Transverse colon (tissue), 4 donors: ENCODE measurements around the gene RET. TPM values are rescaled to one million over a fixed set of nuclear protein-coding genes. Genes with fewer than 3 reads are reported as not detected.

ENCODE experiments used
- DNase-seq: peaks from one replicate; pipeline ENCODE4 v3.0.0-alpha.2; 2019
- H3K27ac ChIP-seq, 4 donors: fragments of 200-600 bp; sonication (generic); 2 replicates each; pipeline ENCODE4 v1.5.1; 2016 to 2018; ENCODE audit warnings: inconsistent platforms in 4 of 4
- H3K27me3 ChIP-seq: fragments of 200-600 bp; sonication (generic); 2 replicates; pipeline ENCODE4 v1.5.1; 2017; ENCODE audit warnings: inconsistent platforms
- H3K36me3 ChIP-seq, 4 donors: fragments of 200-600 bp; sonication (generic); 2 replicates each; pipeline ENCODE4 v1.5.1; 2017 to 2019; ENCODE audit warnings: inconsistent platforms in 4 of 4
- H3K4me1 ChIP-seq, 4 donors: fragments of 200-600 bp; sonication (generic); 2 replicates each; pipeline ENCODE4 v1.5.1; 2017 to 2020; ENCODE audit warnings: inconsistent platforms in 4 of 4
- H3K4me3 ChIP-seq, 4 donors: fragments of 200-600 bp; sonication (generic); 1 replicate in 1 of 4; 2 replicates in 3 of 4; pipeline versions ENCODE4 v1.5.1 to v1.6.1; 2017 to 2019; ENCODE audit warnings: inconsistent platforms in 4 of 4
- H3K9me3 ChIP-seq, 2 donors: fragments of 200-600 bp; sonication (generic); 2 replicates each; pipeline ENCODE4 v1.5.1; 2017 to 2019; ENCODE audit warnings: inconsistent platforms in 2 of 2
- CTCF ChIP-seq, 5 experiments: fragments of 200-600 bp in 3 of 5; fragments of 450-650 bp in 2 of 5; sonication (generic) in 3 of 5; IDR thresholded peaks; 1 replicate in 2 of 5; 2 replicates in 3 of 5; pipeline ENCODE4 v1.5.1; 2016 to 2017; ENCODE audit warnings: antibody characterized with exemption in 5 of 5, inconsistent platforms in 3 of 5, mild to moderate bottlenecking in 2 of 5, moderate library complexity in 1 of 5
- EP300 ChIP-seq: sonication (generic); formaldehyde crosslinking; IDR thresholded peaks from one replicate; pipeline ENCODE4 v1.6.1; 2017; ENCODE audit warnings: antibody characterized with exemption, low read depth
- POLR2A ChIP-seq: fragments of 450-650 bp; IDR thresholded peaks from one replicate; pipeline ENCODE4 v1.6.1; 2016; ENCODE audit warnings: antibody characterized with exemption, mild to moderate bottlenecking, moderate library complexity
- POLR2AphosphoS5 ChIP-seq, 3 donors: sonication (generic); formaldehyde crosslinking; IDR thresholded peaks; one replicate each; pipeline ENCODE4 v1.6.1; 2016; ENCODE audit warnings: antibody characterized with exemption in 3 of 3
- WGBS, 2 donors: methylation state at CpG; one replicate each; pipeline ENCODE4 v1.1.5; 2018; ENCODE audit warnings: low coverage in 1 of 2; 5-methylcytosine and 5-hydroxymethylcytosine counted together
- in situ Hi-C, 4 donors: fragments of 200-750 bp; cut with MboI; loops; one replicate each; pipeline versions ENCODE4 v1.15.0 to v1.15.1; 2017; ENCODE audit warnings: low sequenced_read_pairs in 3 of 4, low pct_ligation_motif_present in 1 of 4, low pct_unique_long_range_greater_than_20kb in 1 of 4
- intact Hi-C: fragments of 100-400 bp; cut with DNase I; formaldehyde crosslinking; loops from one replicate; pipeline ENCODE4 v1.15.1; 2023; ENCODE audit warnings: low total_unique reads
- total RNA-seq, 4 donors: library from RNA; depleted of rRNA; stranded (reverse); fragments of >200 nt; gene quantifications; one replicate each; pipeline ENCODE4 v1.1.0, GENCODE V29; 2016

The RET gene
- total RNA-seq, 4 donors from 2014 or later = 0.37 to 5.6 (median 1.4) TPM

- H3K27ac ChIP-seq = peak overlapping the region in 1 of 4 donors; percentile 32
- intact Hi-C loops (no loop called here), in situ Hi-C loops (no loop called here)
- peaks cover 0 to 15% (median 0%) of the 10 kb centered on the region in 4 donors for H3K36me3 ChIP-seq
- no peak for DNase-seq
- TF ChIP-seq POLR2A (no peak), CTCF (IDR thresholded peaks at IDR 0.05) (no peak), POLR2AphosphoS5 (IDR thresholded peaks at IDR 0.05) (no peak), EP300 (no peak)
- H3K4me1 ChIP-seq = peaks cover 0 to 8% (median 0%) of the 10 kb centered on the region in 4 donors
- H3K27me3 ChIP-seq = no peaks in the 10 kb centered on the region
- H3K9me3 ChIP-seq = no peaks in the 10 kb centered on the region
- H3K4me3 ChIP-seq = no peak overlapping the region
- WGBS, 2 donors = 65 to 100% methylated on average over 3 to 5 of the region's 5 CpGs
Observed at GRCh38 chr10:43172645-43173044, 95.8 kb downstream of the RET start.

- no peak overlapping the region for H3K4me3 ChIP-seq
- peaks cover 0 to 8% (median 0%) of the 10 kb centered on the region in 4 donors for H3K4me1 ChIP-seq
- in situ Hi-C loops = no loop called here
- H3K36me3 ChIP-seq = peaks cover 0 to 20% (median 2%) of the 10 kb centered on the region in 4 donors
- H3K9me3 ChIP-seq = no peaks in the 10 kb centered on the region
- WGBS, 2 donors = 93 to 100% methylated on average over 1 of the region's 1 CpG
- DNase-seq = no peak
- TF ChIP-seq POLR2AphosphoS5 (IDR thresholded peaks at IDR 0.05) = no peak
- no peaks in the 10 kb centered on the region for H3K27me3 ChIP-seq
- no peak overlapping the region for H3K27ac ChIP-seq
- intact Hi-C loops = no loop called here
Observed at GRCh38 chr10:43173120-43173519, 96.3 kb downstream of the RET start.

- Histone ChIP-seq H3K27me3 (no peaks in the 10 kb centered on the region), H3K36me3 (peaks cover 0 to 31% (median 3%) of the 10 kb centered on the region in 4 donors), H3K27ac (no peak overlapping the region), H3K4me3 (no peak overlapping the region), H3K4me1 (peaks cover 0 to 8% (median 0%) of the 10 kb centered on the region in 4 donors), H3K9me3 (no peaks in the 10 kb centered on the region)
- TF ChIP-seq POLR2A (no peak), CTCF (IDR thresholded peaks at IDR 0.05) (no peak), EP300 (no peak), POLR2AphosphoS5 (IDR thresholded peaks at IDR 0.05) (no peak)
- 61 to 64% methylated on average over 6 of the region's 6 CpGs for WGBS, 2 donors
- DNase-seq = no peak
- intact Hi-C loops (no loop called here), in situ Hi-C loops (no loop called here)
Observed at GRCh38 chr10:43174969-43175368, 98.1 kb downstream of the RET start.

- intact Hi-C loops = no loop called here
- DNase-seq = no peak
- peaks cover 0 to 8% (median 0%) of the 10 kb centered on the region in 4 donors for H3K4me1 ChIP-seq
- no peaks in the 10 kb centered on the region for H3K27me3 ChIP-seq
- WGBS, 2 donors = 60 to 90% methylated on average over 1 to 3 of the region's 3 CpGs
- H3K9me3 ChIP-seq = no peaks in the 10 kb centered on the region
- H3K36me3 ChIP-seq = peaks cover 0 to 43% (median 3%) of the 10 kb centered on the region in 4 donors
- in situ Hi-C loops = no loop called here
- no peak for TF ChIP-seq POLR2AphosphoS5 (IDR thresholded peaks at IDR 0.05)
- TF ChIP-seq CTCF (IDR thresholded peaks at IDR 0.05) = no peak
- no peak for TF ChIP-seq POLR2A
- TF ChIP-seq EP300 = no peak
- H3K4me3 ChIP-seq = no peak overlapping the region
- no peak overlapping the region for H3K27ac ChIP-seq
Observed at GRCh38 chr10:43176271-43176670, 99.4 kb downstream of the RET start.

GRCh38 chr10:43177595-43177994 lies 100.7 kb downstream of the RET start:
- intact Hi-C loops = no loop called here
- no peak for DNase-seq
- in situ Hi-C loops = no loop called here
- TF ChIP-seq POLR2AphosphoS5 (IDR thresholded peaks at IDR 0.05) (no peak), CTCF (IDR thresholded peaks at IDR 0.05) (no peak), EP300 (no peak), POLR2A (no peak)
- H3K9me3 ChIP-seq = no peaks in the 10 kb centered on the region
- peaks cover 0 to 51% (median 3%) of the 10 kb centered on the region in 4 donors for H3K36me3 ChIP-seq
- H3K27ac ChIP-seq = no peak overlapping the region
- no peak overlapping the region for H3K4me3 ChIP-seq
- no peaks in the 10 kb centered on the region for H3K27me3 ChIP-seq
- WGBS, 2 donors = 81% methylated on average over 1 of the region's 1 CpG; no CpG with 5 or more reads in 1 of the 2 donors
- peaks cover 0 to 8% (median 0%) of the 10 kb centered on the region in 4 donors for H3K4me1 ChIP-seq
